ENCODE measurements around the gene TUBA4B. TPM values are rescaled to one million over a fixed set of nuclear protein-coding genes. Genes with fewer than 3 reads are reported as not detected.
"Not testable (repeated sequence)": the region's sequence is repeated elsewhere in the genome, so short reads cannot be mapped to it uniquely, and the experiment has no call there.

Gene TUBA4B
- total RNA-seq, 1 donor from 2014 or later: not detected

DNA sequence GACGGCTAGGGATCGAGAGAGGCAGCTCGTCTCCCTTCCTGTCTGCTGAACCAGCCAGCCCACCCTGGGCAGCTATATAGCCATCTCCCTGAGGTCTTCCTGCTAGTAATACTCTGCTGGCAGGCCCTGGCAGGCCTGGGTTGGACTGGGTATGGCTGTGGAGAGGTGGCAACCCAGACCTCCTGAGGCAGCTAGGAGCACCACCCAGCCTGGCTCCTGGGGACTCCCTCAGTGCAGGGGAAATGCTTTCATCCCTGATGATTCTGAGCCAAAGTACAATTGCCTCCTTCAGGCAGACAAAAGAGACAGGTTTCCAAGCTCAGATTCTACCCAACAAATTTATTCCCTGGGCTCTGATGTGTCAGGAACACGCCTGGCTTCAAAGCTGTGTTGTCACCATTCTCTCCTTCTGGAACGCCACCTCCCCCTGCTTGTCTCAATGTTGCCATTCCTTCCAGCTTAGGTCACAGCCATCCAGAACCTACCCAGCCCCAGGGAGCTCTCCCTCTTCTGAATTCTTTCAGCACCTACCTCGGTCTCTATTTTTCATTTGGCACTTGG, 21.4 kb downstream of the TUBA4B start:
- no peak for DNase-seq (ENCODE audit: low spot score)

DNA sequence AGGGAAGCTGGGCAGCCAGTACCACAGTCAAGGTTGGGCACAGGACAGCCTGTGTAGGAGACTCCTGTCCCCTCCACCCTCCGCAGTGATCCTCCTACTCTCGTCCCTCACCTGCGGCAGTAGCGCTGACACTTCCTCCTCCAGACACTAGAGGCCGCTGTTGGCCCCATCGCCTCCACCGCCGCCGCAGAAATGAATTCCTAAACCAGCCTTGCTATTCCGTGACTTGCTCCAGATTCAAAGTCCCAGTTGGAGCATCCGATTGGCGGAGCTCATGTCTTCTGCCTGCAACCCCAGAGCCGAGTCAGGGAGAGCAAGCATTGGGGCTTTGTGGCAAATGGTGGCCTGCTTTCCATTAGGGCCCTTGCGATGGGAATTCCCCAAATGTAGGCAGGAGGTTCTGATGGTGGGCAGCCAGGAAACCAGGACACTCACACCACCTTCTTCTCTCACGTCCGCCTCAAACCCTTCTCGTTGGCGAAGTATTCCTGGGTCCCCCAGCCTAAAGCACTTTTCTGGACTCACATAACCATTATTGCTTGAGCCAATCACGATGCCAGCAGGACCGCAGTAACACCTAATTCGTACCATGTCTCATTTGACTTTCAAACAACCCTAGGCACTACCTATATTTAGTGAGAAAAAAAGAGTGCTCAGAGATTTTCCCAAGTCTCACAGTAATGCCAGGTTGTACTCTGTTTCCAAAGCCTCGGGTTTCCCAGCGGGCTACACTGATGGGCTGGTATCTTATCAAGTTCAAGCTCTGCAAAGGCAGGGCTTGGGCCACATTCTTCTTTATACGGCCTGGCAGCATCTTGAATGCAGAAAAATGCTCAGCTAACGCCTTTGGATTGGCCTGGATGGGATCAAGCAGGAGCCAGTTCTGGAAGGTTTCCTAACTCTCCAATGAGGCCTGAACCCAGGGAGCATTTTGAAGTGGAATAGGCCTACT, 24.9 kb downstream of the TUBA4B start:
- peak; percentile 83 for DNase-seq (ENCODE audit: low spot score)

DNA sequence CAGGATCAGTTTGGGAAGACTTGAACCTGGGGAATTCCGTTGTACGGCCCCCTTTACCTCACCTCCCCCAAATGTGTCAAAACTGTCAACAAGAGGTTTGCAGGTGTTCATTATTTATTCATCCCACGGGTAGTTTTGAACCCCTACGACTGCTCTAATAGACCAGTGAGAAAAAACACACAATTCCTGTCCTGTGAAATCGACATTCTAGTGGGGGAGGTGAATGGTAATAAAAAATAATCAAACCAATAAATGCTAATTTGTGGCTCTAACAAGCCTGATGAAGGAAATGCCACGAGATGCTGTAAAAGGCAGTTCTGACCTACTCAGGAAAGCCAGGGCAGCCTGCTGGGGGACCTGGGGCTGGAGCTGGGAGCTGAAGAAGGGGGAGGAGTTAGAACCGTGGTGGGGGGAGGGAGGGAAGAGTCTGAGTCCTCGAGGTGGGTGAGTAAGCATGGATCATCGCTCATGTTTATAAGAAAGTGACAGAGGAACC, 25.7 kb downstream of the TUBA4B start:
- DNase-seq (ENCODE audit: low spot score): no peak

DNA sequence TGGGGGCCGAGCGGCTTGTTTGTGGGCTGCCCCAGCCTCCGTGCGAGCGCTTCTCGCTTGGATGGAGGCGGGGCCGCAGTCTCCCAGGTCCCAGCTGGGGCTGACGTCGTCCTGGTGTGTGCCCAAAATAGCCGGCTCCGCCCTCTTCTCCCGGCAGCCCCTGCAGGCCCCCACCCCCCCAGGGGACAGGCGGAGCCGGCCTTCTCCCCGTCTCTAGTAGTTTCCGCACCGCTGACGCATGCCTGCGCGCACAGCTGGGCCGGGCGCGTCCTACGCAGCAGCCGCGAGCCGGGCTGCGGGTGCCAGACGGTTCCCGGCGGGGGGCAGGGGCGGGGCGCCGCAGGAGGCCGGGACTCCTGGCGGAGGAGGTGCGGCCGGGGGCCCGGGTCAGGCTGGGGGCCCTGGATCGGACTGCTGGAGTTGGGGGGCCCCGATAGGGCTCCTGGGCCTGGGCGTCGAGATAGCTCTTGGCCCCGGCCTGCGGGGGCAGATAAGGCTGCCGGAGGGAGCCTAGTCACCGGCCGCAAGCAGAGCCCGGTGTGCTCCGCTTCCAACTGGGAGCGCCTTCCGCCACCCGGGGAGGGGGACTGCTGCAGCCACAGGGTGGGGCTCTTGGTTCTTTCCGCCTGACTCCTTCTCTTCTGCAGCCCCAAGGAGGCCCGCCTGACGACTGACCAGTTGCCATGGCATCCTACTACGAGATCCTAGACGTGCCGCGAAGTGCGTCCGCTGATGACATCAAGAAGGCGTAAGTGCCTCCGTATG, 26.3 kb downstream of the TUBA4B start, which contains the start of gene DNAJB2:
Gene DNAJB2 (plus strand): TSS at position 216 of the 765 bp plus-strand sequence. CDS start 468 bp downstream, at position 684.
- peak; percentile 99 for DNase-seq (ENCODE audit: low spot score)

DNA sequence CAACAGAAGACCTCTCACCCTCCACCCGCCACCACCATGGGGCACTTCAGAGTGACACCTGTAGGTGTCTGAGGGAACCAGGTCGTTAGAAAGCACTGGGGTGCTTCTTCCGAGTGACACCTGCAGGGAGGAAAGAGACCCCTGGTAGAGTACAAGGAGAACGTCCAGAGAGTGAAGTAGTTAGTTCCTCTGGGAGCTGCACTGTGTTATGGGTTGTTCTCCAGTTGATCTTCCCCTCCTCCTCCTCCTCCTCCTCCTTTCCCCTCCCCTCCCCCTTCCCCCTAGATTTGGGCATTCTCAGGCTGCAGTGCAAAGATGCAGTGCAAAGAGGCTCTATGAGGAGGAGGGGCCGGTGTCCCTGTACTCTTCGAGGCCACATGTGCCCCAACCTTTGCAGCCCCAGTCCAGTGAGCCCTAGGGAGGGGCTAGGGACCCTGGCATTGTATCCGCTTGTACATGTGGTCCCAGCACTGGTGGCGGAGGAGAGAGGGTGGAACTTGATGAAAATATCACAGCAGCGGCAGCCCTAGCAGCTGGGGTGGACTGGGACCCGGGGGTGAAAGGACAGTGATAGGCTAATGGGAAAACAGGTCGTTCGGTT, 27.0 kb downstream of the TUBA4B start:
- no peak for DNase-seq (ENCODE audit: low spot score)

DNA sequence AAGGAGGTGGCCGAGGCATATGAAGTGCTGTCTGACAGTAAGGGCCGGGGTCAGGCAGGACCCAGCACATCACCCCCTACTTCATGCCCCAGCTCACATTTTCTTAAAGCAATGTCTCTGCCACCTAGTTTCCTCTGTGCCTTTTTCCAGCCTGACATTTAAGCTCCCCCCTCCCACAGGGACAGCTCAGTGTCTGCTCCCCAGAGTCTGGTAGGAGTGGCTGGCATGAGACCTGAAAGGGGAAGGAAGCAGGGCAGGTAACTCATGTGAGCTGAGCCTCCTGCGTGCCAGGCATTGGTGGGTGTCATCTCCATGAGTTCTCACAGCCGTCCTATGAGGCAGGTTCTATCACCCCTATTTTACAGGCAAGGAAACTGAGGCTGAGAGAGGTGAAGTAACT, 27.6 kb downstream of the TUBA4B start:
- DNase-seq (ENCODE audit: low spot score): no peak

DNA sequence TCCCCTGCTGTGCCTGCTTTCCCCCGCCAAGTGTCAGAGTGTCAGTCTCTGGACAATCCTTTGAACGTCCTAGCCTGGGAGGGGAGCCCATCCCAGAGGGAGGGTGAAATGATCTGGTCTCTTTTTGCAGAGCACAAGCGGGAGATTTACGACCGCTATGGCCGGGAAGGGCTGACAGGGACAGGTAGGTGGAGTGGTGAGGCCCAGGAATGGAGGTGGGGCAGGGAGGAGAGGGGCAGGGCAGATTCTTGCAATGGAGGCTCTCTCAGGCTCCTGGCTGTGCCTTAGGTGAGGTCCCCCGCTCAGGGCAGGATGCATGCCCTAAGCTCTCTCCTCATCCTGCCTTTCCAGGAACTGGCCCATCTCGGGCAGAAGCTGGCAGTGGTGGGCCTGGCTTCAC, 28.5 kb downstream of the TUBA4B start:
- no peak for DNase-seq (ENCODE audit: low spot score)

DNA sequence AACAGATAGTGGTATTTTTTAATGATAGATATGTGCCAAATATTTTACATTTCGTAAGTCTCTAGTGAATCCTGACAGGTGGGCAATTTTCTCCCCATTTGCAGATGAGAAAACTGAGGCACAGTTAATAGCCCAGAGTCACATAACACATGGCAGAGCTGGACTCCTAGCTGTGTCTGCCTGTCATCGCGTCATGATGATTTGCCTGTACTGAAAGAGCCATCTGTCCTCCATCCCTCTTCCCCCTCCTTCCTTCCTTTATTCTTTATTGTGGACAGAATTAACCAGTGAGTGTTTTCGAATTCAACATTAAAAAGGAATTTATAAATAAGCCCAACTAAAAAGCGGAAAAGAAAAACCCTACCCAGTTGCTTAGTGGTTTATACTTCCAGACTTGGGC, 29.3 kb downstream of the TUBA4B start:
- no peak for DNase-seq (ENCODE audit: low spot score)

DNA sequence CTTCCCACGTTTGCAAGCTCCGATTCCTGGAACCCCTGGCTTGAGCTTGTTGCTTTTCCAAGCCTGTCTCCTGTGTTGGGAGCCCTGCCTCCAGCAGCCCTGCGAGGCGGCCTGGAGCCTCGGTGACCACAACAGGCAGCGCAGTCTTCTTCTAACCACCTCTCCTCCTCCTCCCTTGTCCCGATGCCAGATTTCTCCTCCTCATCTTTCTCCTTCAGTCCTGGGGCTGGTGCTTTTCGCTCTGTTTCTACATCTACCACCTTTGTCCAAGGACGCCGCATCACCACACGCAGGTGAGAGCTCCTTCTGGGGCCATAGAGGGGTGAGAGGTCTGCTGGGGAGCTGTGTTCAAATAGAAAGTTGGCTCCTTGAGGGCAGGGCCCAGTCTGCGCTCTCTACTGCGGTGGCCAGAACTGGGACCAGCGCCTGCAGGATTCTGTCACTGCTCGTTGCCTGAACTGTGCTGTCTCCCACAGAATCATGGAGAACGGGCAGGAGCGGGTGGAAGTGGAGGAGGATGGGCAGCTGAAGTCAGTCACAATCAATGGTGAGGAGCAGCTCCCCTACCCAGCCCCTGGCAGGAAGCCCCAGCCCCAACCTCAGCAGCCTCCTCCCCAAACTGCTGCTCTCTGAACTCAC, 30.0 kb downstream of the TUBA4B start:
- no peak for DNase-seq (ENCODE audit: low spot score)

DNA sequence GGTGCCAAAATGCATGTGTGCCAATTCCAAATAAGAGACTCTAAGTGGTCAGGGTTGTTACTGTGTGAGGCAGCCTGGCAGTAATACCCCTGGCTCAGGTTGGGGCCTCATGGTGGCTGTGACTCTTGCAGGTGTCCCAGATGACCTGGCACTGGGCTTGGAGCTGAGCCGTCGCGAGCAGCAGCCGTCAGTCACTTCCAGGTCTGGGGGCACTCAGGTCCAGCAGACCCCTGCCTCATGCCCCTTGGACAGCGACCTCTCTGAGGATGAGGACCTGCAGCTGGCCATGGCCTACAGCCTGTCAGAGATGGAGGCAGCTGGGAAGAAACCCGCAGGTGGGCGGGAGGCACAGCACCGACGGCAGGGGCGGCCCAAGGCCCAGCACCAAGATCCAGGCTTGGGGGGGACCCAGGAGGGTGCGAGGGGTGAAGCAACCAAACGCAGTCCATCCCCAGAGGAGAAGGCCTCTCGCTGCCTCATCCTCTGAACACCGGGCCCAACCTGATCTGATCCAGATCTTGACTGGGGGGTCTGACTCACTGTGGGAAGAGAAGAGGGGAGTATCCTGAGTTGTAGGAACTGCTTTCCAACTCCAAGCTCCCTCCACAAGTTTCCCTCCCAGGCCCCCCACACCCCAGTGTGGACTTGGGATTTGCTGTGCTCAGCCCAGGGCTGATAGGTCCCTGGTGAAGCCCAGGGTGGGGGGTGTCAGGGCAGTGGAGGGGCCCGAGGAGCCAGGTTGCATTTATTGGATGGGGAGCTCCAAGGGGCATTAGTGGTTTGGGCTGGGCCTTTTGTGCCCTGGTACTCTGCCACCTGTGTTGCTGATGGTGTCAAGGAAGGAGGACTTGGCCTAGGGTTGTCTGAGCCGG, 31.7 kb downstream of the TUBA4B start:
- DNase-seq (ENCODE audit: low spot score): no peak

DNA sequence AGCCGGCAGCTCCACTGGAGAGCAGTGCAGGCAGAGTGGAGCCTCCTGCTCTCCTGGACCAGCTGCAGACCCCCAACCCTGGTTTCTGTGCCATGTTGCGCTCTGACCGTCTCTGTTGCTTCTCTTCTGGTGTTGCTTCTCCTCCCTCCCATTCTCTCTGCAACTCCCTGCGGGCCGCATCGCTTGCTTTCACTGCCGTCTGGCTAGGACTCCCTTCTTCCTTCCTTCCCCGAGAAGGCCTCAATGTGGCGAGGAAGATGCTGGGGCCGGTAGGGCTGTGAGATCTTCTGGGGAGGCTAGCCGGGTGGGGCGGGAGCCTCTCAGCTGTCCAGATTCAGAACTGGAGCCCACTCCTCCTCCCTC, 32.3 kb downstream of the TUBA4B start:
- no peak for DNase-seq (ENCODE audit: low spot score)

DNA sequence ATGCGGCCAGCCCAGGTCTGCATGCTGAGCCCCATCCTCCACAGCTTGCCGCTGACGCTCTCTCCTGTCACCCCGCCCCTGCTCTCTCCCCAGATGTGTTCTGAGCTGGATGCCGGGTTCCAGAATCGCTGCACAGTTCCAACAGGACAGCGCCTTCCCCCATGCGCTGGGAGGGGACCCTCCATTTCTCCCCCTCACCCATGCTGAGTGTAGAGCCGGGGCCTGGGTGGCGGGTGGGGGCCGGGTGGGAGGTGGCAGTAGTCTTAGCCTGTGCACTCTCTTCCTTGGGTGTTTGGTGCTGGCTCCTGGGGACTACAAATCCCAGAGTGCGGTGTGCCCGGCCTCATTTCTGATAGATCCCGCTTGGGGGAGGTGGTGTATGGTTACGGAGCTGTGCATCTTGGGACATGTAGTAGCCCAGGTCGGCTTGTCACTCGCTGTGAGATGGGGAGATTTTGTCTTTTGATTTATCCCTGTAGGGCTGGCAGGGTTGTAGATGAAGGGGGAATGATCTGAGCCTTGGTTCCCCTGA, 32.9 kb downstream of the TUBA4B start:
- no peak for DNase-seq (ENCODE audit: low spot score)

DNA sequence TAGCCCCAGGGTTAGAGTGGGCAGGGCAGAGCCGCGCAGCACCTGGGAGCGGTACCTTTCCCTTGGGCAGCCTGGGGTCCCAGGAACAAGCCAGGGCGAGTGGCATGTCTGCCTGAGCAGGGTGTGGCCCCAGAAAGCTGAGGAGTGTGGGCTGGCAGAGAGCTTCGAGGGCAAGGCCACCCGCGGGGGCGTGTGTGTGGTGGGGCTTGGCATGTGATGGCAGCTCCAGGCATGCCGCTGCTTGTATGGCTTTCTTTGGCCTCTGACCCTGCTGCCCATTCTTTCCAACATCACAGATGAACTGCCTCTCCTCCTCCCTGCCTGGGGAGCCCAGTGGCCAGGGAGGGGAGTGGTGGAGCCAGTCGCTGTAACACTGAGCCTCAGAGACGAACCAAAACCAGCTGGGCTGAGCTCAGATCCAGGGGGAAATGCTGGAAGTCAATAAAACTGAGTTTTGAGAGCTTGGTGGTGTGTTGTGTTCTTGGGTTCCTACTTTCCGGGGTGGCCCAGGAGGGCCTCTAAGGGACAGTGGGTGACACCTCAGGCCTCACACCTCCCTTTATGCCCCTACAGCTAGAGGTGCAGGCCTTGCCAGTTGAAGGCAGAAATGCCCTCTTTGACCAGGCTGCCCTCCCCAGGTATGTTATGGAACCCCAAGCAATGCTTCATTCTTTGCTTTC, 33.5 kb downstream of the TUBA4B start:
- no peak for DNase-seq (ENCODE audit: low spot score)

DNA sequence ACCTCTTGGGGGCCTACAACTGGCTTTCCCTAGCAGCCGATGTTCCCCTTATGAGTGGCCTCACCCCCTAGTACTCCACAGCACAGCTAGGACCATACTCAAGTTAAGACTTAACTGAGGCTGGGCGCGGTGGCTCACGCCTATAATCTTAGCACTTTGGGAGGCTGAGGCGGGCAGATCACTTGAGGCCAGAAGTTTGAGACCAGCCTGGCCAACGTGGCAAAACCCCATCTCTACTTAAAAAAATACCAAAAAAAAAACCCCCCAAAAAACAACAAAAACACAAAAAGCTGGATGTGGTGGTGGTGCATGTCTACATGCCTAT, 34.0 kb downstream of the TUBA4B start:
- DNase-seq (ENCODE audit: low spot score): not testable (repeated sequence)

DNA sequence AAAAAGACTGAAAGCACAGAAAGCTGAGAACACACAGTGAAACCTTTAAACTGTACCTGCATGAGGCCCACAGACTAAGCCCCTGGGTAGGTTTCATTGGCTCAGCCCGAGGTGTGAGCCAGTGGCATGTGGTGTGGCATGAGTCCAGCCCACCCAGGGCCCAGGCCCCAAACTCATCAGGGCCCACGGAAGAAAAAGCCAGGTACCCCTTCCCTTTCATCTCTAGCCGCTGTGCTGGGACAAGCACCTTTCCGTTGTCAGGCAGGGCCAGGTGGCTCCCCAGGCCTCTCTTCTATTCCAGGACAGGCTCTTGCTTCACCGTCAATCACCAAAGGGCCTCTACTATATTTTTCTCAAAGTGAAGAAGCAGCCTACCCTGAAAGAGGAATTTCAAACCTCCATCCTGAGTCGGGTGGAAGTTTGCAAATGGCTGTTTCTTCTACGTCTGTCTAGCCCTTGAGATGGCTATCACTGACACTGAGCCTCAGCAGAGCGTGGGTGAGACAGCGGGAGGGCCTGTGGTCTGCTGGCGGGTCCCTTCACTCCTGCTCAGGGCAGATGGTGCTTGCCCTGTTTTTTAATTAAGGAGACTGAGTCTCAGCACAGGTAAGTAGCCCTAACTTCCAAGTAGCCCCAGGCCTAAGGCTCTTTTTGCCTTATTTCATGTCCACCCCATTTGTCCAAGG, 34.7 kb downstream of the TUBA4B start:
- DNase-seq (ENCODE audit: low spot score): no peak

DNA sequence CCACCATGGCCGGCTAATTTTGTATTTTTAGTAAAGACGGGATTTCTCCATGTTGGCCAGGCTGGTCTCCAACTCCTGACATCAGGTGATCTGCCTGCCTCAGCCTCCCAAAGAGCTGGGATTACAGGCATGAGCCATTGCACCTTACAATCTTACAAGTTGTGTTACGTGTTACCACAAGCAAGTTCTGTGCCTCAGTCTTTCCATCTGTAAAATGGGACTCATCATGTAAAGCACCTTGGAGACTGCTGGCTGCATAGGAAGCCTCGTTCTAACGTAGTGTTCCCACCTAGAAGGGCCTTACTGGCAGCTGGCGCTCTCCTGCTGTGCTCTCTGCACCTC, 36.1 kb downstream of the TUBA4B start:
- no peak for DNase-seq (ENCODE audit: low spot score)

DNA sequence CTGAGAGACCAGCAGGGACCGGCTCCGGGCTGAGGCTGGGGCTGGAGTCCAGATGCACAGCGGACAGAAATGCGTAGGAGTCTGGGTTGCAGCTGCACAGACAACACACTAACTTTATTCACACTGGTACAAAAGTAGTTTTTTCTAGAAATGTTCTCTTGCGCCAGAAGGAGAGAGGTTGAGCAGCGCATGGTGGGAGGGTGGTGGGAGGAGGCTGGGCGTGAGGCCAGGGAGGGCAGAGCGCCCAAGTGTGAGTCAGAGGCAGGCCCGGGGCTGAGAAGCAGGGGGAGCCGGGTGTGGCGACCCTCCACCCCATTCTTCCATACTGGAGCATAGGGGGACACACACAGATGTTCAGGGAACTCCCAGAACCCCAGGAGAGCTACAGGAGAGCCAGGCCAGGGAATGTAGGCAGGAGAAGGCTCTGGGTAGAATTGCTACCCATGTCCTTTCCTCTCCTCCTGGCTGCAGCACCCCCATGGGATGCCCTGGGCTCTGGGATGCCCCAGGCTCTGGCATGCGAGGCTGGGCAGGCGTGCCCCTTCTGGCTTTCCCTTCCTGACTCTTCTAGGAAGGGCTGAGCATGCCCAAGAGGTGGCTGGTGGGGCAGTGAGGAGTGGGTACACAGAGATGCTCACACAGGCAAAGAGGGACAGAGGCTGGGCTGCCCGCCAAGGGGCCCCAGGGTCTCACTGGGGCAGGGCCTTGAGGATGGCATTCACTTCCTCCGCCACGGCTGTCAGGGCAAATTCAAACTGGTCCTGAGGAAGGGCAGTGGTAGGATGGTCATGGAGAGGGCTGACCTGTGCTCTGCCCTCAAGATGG, 36.7 kb downstream of the TUBA4B start:
- DNase-seq (ENCODE audit: low spot score): peak; percentile 51

Measured in mucosa of gallbladder (tissue), 1 donor.